ENCODE data around the gene PARP1. TPM values are rescaled to one million over a fixed set of nuclear protein-coding genes. Genes with fewer than 3 reads are reported as not detected.

PARP1 gene
- total RNA-seq, 1 experiment from 2014 or later, result 213 TPM

DNA sequence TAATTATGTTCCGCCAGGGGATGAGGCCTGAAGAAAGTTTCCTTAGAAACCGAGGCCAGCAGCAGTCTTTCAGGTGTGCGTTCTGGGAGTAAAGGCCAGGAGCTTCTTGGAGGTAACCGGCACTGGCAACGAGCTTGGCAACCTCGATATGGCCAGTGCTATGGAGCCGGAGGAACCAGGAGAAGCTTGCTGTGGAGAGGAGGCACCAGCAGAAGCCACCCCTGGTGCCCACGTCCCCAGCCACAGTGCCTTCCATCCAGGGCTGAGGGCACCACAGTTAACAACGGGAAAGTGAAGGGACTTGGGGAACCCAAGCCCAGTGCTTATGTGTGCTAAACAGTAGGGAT, 57.4 kb downstream of the PARP1 start:
- H3K9me3 ChIP-seq (ENCODE audit: control insufficient read depth in 1 of 2, insufficient read depth in 1 of 2, low read depth in 1 of 2, low read length in 2 of 2), result no peaks in the 10 kb centered on the region
- ChIA-PET RAD21 (ENCODE audit: low non-redundant PET in 1 of 2, low total read pairs in 2 of 2, uncharacterized antibody in 2 of 2, unreplicated experiment in 2 of 2) (no interaction called here), POLR2A (no interaction called here), CTCF (no interaction called here)
- H3K4me1 ChIP-seq (ENCODE audit: control insufficient read depth in 1 of 2, insufficient read depth in 2 of 2, low read length in 2 of 2), result no peaks in the 10 kb centered on the region
- H3K36me3 ChIP-seq (ENCODE audit: control insufficient read depth in 1 of 2, insufficient read depth in 2 of 2, low read length in 2 of 2), result no peaks in the 10 kb centered on the region
- no peaks in the 10 kb centered on the region for H3K9me2 ChIP-seq (ENCODE audit: insufficient read depth)
- no peak for DNase-seq (ENCODE audit: low read depth, low spot score)
- H3K4me2 ChIP-seq (ENCODE audit: low read length), result no peak overlapping the region
- H2AFZ ChIP-seq (ENCODE audit: low read depth, low read length, poor library complexity, severe bottlenecking), result no peak overlapping the region
- H3K4me3 ChIP-seq (replicated peaks in 1 of 2; ENCODE audit: low read depth in 1 of 2, low read length in 2 of 2), result no peak overlapping the region
- H4K20me1 ChIP-seq (ENCODE audit: insufficient read depth), result no peaks in the 10 kb centered on the region
- H3K27me3 ChIP-seq (ENCODE audit: insufficient read depth, low read length), result no peaks in the 10 kb centered on the region
- TF ChIP-seq SP1 (IDR thresholded peaks at IDR 0.05; ENCODE audit: low read depth) (no peak), YY1 (IDR thresholded peaks at IDR 0.05; ENCODE audit: extremely low read depth, insufficient replicate concordance, low read depth, low read length) (no peak), POLR2AphosphoS5 (IDR thresholded peaks at IDR 0.05; ENCODE audit: low read depth, low read length) (no peak), EZH2 (IDR thresholded peaks at IDR 0.05) (no peak), SRF (IDR thresholded peaks at IDR 0.05; ENCODE audit: low read depth) (no peak), SIN3A (IDR thresholded peaks at IDR 0.05; ENCODE audit: low read depth) (no peak), EGR1 (IDR thresholded peaks at IDR 0.05; ENCODE audit: low read depth) (no peak), POLR2A (IDR thresholded peaks at IDR 0.05; ENCODE audit: borderline replicate concordance, extremely low read depth, insufficient read depth, insufficient read length) (no peak), ELF1 (IDR thresholded peaks at IDR 0.05; ENCODE audit: borderline replicate concordance, low read depth) (no peak), FOSL1 (IDR thresholded peaks at IDR 0.05; ENCODE audit: low read depth) (no peak)
- TF ChIP-seq, protein P1, sequence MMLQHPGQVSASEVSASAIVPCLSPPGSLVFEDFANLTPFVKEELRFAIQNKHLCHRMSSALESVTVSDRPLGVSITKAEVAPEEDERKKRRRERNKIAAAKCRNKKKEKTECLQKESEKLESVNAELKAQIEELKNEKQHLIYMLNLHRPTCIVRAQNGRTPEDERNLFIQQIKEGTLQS (IDR thresholded peaks at IDR 0.05), result no peak
- TF ChIP-seq, protein P2, sequence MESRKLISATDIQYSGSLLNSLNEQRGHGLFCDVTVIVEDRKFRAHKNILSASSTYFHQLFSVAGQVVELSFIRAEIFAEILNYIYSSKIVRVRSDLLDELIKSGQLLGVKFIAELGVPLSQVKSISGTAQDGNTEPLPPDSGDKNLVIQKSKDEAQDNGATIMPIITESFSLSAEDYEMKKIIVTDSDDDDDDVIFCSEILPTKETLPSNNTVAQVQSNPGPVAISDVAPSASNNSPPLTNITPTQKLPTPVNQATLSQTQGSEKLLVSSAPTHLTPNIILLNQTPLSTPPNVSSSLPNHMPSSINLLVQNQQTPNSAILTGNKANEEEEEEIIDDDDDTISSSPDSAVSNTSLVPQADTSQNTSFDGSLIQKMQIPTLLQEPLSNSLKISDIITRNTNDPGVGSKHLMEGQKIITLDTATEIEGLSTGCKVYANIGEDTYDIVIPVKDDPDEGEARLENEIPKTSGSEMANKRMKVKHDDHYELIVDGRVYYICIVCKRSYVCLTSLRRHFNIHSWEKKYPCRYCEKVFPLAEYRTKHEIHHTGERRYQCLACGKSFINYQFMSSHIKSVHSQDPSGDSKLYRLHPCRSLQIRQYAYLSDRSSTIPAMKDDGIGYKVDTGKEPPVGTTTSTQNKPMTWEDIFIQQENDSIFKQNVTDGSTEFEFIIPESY (IDR thresholded peaks at IDR 0.05; ENCODE audit: extremely low read depth, insufficient replicate concordance, low read length), result no peak
- TF ChIP-seq, protein P3, sequence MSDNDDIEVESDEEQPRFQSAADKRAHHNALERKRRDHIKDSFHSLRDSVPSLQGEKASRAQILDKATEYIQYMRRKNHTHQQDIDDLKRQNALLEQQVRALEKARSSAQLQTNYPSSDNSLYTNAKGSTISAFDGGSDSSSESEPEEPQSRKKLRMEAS (IDR thresholded peaks at IDR 0.05), result no peak
- TF ChIP-seq, protein P4, sequence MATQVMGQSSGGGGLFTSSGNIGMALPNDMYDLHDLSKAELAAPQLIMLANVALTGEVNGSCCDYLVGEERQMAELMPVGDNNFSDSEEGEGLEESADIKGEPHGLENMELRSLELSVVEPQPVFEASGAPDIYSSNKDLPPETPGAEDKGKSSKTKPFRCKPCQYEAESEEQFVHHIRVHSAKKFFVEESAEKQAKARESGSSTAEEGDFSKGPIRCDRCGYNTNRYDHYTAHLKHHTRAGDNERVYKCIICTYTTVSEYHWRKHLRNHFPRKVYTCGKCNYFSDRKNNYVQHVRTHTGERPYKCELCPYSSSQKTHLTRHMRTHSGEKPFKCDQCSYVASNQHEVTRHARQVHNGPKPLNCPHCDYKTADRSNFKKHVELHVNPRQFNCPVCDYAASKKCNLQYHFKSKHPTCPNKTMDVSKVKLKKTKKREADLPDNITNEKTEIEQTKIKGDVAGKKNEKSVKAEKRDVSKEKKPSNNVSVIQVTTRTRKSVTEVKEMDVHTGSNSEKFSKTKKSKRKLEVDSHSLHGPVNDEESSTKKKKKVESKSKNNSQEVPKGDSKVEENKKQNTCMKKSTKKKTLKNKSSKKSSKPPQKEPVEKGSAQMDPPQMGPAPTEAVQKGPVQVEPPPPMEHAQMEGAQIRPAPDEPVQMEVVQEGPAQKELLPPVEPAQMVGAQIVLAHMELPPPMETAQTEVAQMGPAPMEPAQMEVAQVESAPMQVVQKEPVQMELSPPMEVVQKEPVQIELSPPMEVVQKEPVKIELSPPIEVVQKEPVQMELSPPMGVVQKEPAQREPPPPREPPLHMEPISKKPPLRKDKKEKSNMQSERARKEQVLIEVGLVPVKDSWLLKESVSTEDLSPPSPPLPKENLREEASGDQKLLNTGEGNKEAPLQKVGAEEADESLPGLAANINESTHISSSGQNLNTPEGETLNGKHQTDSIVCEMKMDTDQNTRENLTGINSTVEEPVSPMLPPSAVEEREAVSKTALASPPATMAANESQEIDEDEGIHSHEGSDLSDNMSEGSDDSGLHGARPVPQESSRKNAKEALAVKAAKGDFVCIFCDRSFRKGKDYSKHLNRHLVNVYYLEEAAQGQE (IDR thresholded peaks at IDR 0.05; ENCODE audit: low read depth), result no peak
- intact Hi-C loops (cut with micrococcal nuclease), result no loop called here
- BruUV-seq (replicated peaks), result no TSS peak
- no peak overlapping the region for H3K27ac ChIP-seq (ENCODE audit: low read depth, low read length)
- ATAC-seq, result no peak
- no peaks in the 10 kb centered on the region for H3K79me2 ChIP-seq (ENCODE audit: insufficient read depth, low read length)
- H3K9ac ChIP-seq (ENCODE audit: low read length), result no peak overlapping the region

Measured in HCT116 (cell line).